Forelimb muscle (tissue), 1 donor: Measurements from ENCODE around the gene CD209. TPM values are rescaled to one million over a fixed set of nuclear protein-coding genes. Genes with fewer than 3 reads are reported as not detected.

Experiments used
- polyA plus RNA-seq: library from polyadenylated mRNA; unstranded; fragments of 120-200 nt; gene quantifications from one replicate; pipeline ENCODE4 v1.2.1, GENCODE V29; 2013; ENCODE audit not compliant: insufficient read length

CD209 gene
- polyA plus RNA-seq, 1 donor = 2.3 TPM

Other genes with a start within 250 kb of the CD209 start
- gene ZNF358, start 231.4 kb downstream of the CD209 start, polyA plus RNA-seq = 53.0 TPM
- 14.2 TPM for gene MCOLN1, start 224.9 kb downstream of the CD209 start, polyA plus RNA-seq
- 31.5 TPM for gene PNPLA6, start 211.8 kb downstream of the CD209 start, polyA plus RNA-seq
- gene CAMSAP3, start 151.7 kb downstream of the CD209 start, polyA plus RNA-seq = 0.14 TPM
- gene XAB2, start 118.0 kb downstream of the CD209 start, polyA plus RNA-seq = 20.4 TPM
- 61.0 TPM for gene PET100, start 117.7 kb downstream of the CD209 start, polyA plus RNA-seq
- gene PCP2, start 113.8 kb downstream of the CD209 start, polyA plus RNA-seq = not detected
- gene STXBP2, start 110.4 kb downstream of the CD209 start, polyA plus RNA-seq = 4.0 TPM
- gene RETN, start 78.5 kb downstream of the CD209 start, polyA plus RNA-seq = 3.0 TPM
- 0.14 TPM for gene MCEMP1, start 70.4 kb downstream of the CD209 start, polyA plus RNA-seq
- gene TRAPPC5, start 66.7 kb downstream of the CD209 start, polyA plus RNA-seq = 36.6 TPM
- gene FCER2, start 45.4 kb downstream of the CD209 start, polyA plus RNA-seq = 0.78 TPM
- gene CLEC4G, start 15.4 kb downstream of the CD209 start, polyA plus RNA-seq = 0.10 TPM
- 0.14 TPM for gene CLEC4M, start 15.7 kb upstream of the CD209 start, polyA plus RNA-seq
- gene EVI5L, start 82.7 kb upstream of the CD209 start, polyA plus RNA-seq = 13.4 TPM
- 0.27 TPM for gene PRR36, start 126.9 kb upstream of the CD209 start, polyA plus RNA-seq
- 0.23 TPM for gene LRRC8E, start 141.0 kb upstream of the CD209 start, polyA plus RNA-seq
- 23.3 TPM for gene MAP2K7, start 156.3 kb upstream of the CD209 start, polyA plus RNA-seq
- gene TGFBR3L, start 167.3 kb upstream of the CD209 start, polyA plus RNA-seq = 0.24 TPM
- 18.1 TPM for gene SNAPC2, start 172.8 kb upstream of the CD209 start, polyA plus RNA-seq
- gene CTXN1, start 178.6 kb upstream of the CD209 start, polyA plus RNA-seq = 2.0 TPM
- gene TIMM44, start 196.1 kb upstream of the CD209 start, polyA plus RNA-seq = 52.7 TPM